ENCODE results near the gene NQO2. TPM values are rescaled to one million over a fixed set of nuclear protein-coding genes. Genes with fewer than 3 reads are reported as not detected.
"Not testable (repeated sequence)": the region's sequence is repeated elsewhere in the genome, so short reads cannot be mapped to it uniquely, and the experiment has no call there.

NQO2 gene
- total RNA-seq, 1 experiment from 2014 or later = 45.7 TPM

- Histone ChIP-seq H3K27ac (ENCODE audit: low read length) (peak within 1 kb of the TSS; percentile 87), H3K4me1 (ENCODE audit: control insufficient read depth, insufficient read depth, low read length) (peaks cover 13% of the 10 kb centered on the region), H3K9me3 (ENCODE audit: control insufficient read depth, insufficient read depth, low read depth, low read length) (no peaks in the 10 kb centered on the region), H3K4me3 (ENCODE audit: low read depth in 2 of 2, low read length in 2 of 2) (peak within 1 kb of the TSS; percentile 58 to 59), H3K27me3 (ENCODE audit: control insufficient read depth, insufficient read depth, low read length) (no peaks in the 10 kb centered on the region), H3K36me3 (ENCODE audit: control insufficient read depth, insufficient read depth, low read length) (no peaks in the 10 kb centered on the region)
- ATAC-seq (peak; percentile 85), DNase-seq (ENCODE audit: low read depth, low spot score) (no peak)
- ChIA-PET POLR2A (interaction anchor here (0.6 to 1.2 kb wide), 2 partner anchors 19 to 95 kb away, joined by 3 to 6 read pairs; no protein-coding TSS in a partner anchor), CTCF (interaction anchor here (0.5 to 0.6 kb wide), 2 partner anchors 17 to 1557 kb away, joined by 3 to 8 read pairs; no protein-coding TSS in a partner anchor)
- no TSS peak for BruUV-seq (replicated peaks)
- in situ Hi-C loops (cut with HindIII; ENCODE audit: low pct_unique_long_range_greater_than_20kb, low sequenced_read_pairs) (no loop called here), intact Hi-C loops (cut with micrococcal nuclease; ENCODE audit: unreplicated experiment) (no loop called here)
- TF ChIP-seq CTCF (IDR thresholded peaks at IDR 0.05) (no peak), TCF7L2 (IDR thresholded peaks at IDR 0.05; ENCODE audit: low read depth, low read length) (0 out of 2 replicates have a peak, but pooled peaks have one; percentile 33), POLR2AphosphoS5 (IDR thresholded peaks at IDR 0.05; ENCODE audit: low read depth, low read length) (peak; percentile 46; the same call in 1 of the 2 replicates), SIN3A (IDR thresholded peaks at IDR 0.05; ENCODE audit: borderline replicate concordance, insufficient read depth, low read depth, low read length) (no peak)
- TF ChIP-seq, protein P1, sequence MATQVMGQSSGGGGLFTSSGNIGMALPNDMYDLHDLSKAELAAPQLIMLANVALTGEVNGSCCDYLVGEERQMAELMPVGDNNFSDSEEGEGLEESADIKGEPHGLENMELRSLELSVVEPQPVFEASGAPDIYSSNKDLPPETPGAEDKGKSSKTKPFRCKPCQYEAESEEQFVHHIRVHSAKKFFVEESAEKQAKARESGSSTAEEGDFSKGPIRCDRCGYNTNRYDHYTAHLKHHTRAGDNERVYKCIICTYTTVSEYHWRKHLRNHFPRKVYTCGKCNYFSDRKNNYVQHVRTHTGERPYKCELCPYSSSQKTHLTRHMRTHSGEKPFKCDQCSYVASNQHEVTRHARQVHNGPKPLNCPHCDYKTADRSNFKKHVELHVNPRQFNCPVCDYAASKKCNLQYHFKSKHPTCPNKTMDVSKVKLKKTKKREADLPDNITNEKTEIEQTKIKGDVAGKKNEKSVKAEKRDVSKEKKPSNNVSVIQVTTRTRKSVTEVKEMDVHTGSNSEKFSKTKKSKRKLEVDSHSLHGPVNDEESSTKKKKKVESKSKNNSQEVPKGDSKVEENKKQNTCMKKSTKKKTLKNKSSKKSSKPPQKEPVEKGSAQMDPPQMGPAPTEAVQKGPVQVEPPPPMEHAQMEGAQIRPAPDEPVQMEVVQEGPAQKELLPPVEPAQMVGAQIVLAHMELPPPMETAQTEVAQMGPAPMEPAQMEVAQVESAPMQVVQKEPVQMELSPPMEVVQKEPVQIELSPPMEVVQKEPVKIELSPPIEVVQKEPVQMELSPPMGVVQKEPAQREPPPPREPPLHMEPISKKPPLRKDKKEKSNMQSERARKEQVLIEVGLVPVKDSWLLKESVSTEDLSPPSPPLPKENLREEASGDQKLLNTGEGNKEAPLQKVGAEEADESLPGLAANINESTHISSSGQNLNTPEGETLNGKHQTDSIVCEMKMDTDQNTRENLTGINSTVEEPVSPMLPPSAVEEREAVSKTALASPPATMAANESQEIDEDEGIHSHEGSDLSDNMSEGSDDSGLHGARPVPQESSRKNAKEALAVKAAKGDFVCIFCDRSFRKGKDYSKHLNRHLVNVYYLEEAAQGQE (IDR thresholded peaks at IDR 0.05; ENCODE audit: insufficient read depth in 1 of 2, low read depth in 2 of 2, low read length in 1 of 2) = no peak
Observed at GRCh38 chr6:2971420-2972218, 28.1 kb upstream of the NQO2 start, which contains the start of gene SERPINB6. SERPINB6 (minus strand) TSS chr6:2971567; CDS start chr6:2959332, 12,235 bp downstream.

DNA sequence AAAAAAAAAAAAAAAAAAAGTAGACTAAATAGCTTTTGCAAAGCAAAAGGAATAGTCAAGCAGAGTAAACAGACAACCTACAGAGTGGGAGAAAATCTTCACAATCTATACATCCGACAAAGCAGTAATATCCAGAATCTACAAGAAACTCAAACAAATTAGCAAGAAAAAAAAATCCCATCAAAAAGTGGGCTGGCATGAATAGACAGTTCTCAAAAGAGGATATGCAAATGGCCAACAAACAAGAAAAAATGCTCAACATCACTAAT lies 27.5 kb upstream of the NQO2 start:
- Histone ChIP-seq H3K4me1 (ENCODE audit: control insufficient read depth, insufficient read depth, low read length) (peaks cover 11% of the 10 kb centered on the region), H3K27ac (ENCODE audit: low read length) (peak overlapping the region; percentile 87), H3K4me3 (ENCODE audit: low read depth in 2 of 2, low read length in 2 of 2) (peak overlapping the region; percentile 58 to 59)
- H3K27me3 ChIP-seq (ENCODE audit: control insufficient read depth, insufficient read depth, low read length); H3K36me3 ChIP-seq (ENCODE audit: control insufficient read depth, insufficient read depth, low read length); intact Hi-C loops (cut with micrococcal nuclease; ENCODE audit: unreplicated experiment); in situ Hi-C loops (cut with HindIII; ENCODE audit: low pct_unique_long_range_greater_than_20kb, low sequenced_read_pairs); DNase-seq (ENCODE audit: low read depth, low spot score); BruUV-seq (replicated peaks); H3K9me3 ChIP-seq (ENCODE audit: control insufficient read depth, insufficient read depth, low read depth, low read length); ATAC-seq: not testable (repeated sequence)
- POLR2A ChIA-PET = interaction anchor here (0.6 to 1.2 kb wide), 2 partner anchors 18 to 95 kb away, joined by 3 to 6 read pairs; no protein-coding TSS in a partner anchor
- CTCF ChIA-PET = interaction anchor here (0.5 to 0.6 kb wide), 2 partner anchors 17 to 1557 kb away, joined by 3 to 8 read pairs; no protein-coding TSS in a partner anchor

DNA sequence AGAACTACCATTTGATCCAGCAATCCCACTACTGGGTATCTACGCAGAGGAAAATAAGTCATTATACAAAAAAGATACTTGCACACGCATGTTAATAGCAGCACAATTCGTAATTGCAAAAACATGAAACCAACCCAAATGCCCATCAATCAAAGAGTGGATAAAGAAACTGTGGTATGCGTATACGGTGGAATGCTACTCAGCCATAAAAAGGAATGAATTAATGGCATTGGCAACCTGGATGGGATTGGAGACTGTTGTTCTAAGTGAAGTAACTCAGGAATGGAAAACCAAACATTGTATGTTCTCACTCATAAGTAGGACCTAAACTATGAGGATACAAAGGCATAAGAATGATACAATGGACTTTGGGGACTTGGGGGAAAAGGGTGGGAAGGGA lies 27.0 kb upstream of the NQO2 start:
- H3K9me3 ChIP-seq (ENCODE audit: control insufficient read depth, insufficient read depth, low read depth, low read length); H3K4me1 ChIP-seq (ENCODE audit: control insufficient read depth, insufficient read depth, low read length); H3K4me3 ChIP-seq (ENCODE audit: low read depth in 2 of 2, low read length in 2 of 2); H3K27ac ChIP-seq (ENCODE audit: low read length); BruUV-seq (replicated peaks); H3K27me3 ChIP-seq (ENCODE audit: control insufficient read depth, insufficient read depth, low read length); in situ Hi-C loops (cut with HindIII; ENCODE audit: low pct_unique_long_range_greater_than_20kb, low sequenced_read_pairs); DNase-seq (ENCODE audit: low read depth, low spot score); ATAC-seq; H3K36me3 ChIP-seq (ENCODE audit: control insufficient read depth, insufficient read depth, low read length); intact Hi-C loops (cut with micrococcal nuclease; ENCODE audit: unreplicated experiment): not testable (repeated sequence)
- POLR2A ChIA-PET = interaction anchor here (0.6 kb wide), 1 partner anchor 96 kb away, joined by 3 read pairs; no protein-coding TSS in a partner anchor
- CTCF ChIA-PET = interaction anchor here (0.5 to 0.6 kb wide), 2 partner anchors 108 to 1558 kb away, joined by 3 read pairs; no protein-coding TSS in a partner anchor

DNA sequence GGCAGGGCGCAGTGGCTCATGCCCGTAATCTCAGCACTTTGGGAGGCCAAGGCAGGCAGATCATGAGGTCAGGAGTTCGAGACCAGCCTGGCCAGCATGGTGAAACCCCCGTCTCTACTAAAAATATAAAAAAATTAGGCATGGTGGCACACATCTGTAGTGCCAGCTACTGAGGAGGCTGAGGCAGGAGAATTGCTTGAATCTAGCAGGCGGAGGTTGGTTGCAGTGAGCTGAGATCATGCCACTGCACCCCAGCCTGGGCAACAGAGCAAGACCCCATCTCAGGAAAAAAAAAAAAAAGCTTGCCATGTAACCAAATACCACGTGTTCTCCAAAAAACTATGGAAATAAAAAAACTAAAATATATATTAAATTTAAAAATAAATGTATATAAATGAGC lies 26.5 kb upstream of the NQO2 start:
- BruUV-seq (replicated peaks); H3K36me3 ChIP-seq (ENCODE audit: control insufficient read depth, insufficient read depth, low read length); POLR2A ChIA-PET; ATAC-seq; H3K4me3 ChIP-seq (ENCODE audit: low read depth in 2 of 2, low read length in 2 of 2); H3K4me1 ChIP-seq (ENCODE audit: control insufficient read depth, insufficient read depth, low read length); intact Hi-C loops (cut with micrococcal nuclease; ENCODE audit: unreplicated experiment); H3K9me3 ChIP-seq (ENCODE audit: control insufficient read depth, insufficient read depth, low read depth, low read length); H3K27me3 ChIP-seq (ENCODE audit: control insufficient read depth, insufficient read depth, low read length); in situ Hi-C loops (cut with HindIII; ENCODE audit: low pct_unique_long_range_greater_than_20kb, low sequenced_read_pairs); DNase-seq (ENCODE audit: low read depth, low spot score); H3K27ac ChIP-seq (ENCODE audit: low read length): not testable (repeated sequence)
- CTCF ChIA-PET = interaction anchor here (0.6 kb wide), 1 partner anchor 108 kb away, joined by 3 read pairs; no protein-coding TSS in a partner anchor

Data from Panc1 (cell line).